Endothelial cell of umbilical vein (primary cell): ENCODE data around the gene GPR89A. TPM values are rescaled to one million over a fixed set of nuclear protein-coding genes. Genes with fewer than 3 reads are reported as not detected.

ENCODE experiments used
- BruUV-seq: library from RNA; stranded (reverse); fragments of 400-500 nt; replicated peaks from 2 replicates; lab custom pipeline; 2021; lab: Mats Ljungman, UMichigan
- CTCF ChIA-PET: fragments of 300-600, 350-600 bp; sonication (Branson Sonifier 250); formaldehyde crosslinking; loops from one replicate; lab custom pipeline; 2021; ENCODE audit warnings: antibody characterized with exemption, inconsistent platforms; lab: Charles Lee
- POLR2A ChIA-PET: fragments of 300-600, 350-600 bp; sonication (Branson Sonifier 250); formaldehyde crosslinking; loops from one replicate; lab custom pipeline; 2021; ENCODE audit warnings: antibody characterized with exemption, inconsistent platforms; lab: Charles Lee
- DNase-seq: peaks from one replicate; pipeline ENCODE4 v3.0.0-alpha.2; 2011; ENCODE audit warnings: low read depth, low spot score
- FAIRE-seq: peaks from 2 replicates; lab custom pipeline; 2011; peaks lifted over from hg19 to GRCh38; lab: Jason Lieb, UNC
- H2AFZ ChIP-seq: 2 replicates; pipeline ENCODE4 v1.6.0; 2012; ENCODE audit warnings: low read depth, low read length, control low read depth, inconsistent platforms
- H3K27ac ChIP-seq: 2 replicates; pipeline ENCODE4 v1.5.1; 2011; ENCODE audit warnings: low read depth, mild to moderate bottlenecking, control low read depth, low read length, moderate library complexity; ENCODE audit not compliant: insufficient read depth
- H3K27me3 ChIP-seq, 2 experiments: 2 replicates each; pipeline versions ENCODE4 v1.6.0 to v1.6.1; 2011; ENCODE audit warnings: low read length in 2 of 2, mixed read lengths in 1 of 2; ENCODE audit not compliant: control insufficient read depth in 2 of 2, insufficient read depth in 2 of 2
- H3K36me3 ChIP-seq, 2 experiments: 2 replicates in 1 of 2; 3 replicates in 1 of 2; pipeline ENCODE4 v1.5.1; 2011; ENCODE audit warnings: low read length in 2 of 2, mild to moderate bottlenecking in 1 of 2, moderate library complexity in 1 of 2; ENCODE audit not compliant: control insufficient read depth in 2 of 2, insufficient read depth in 2 of 2; ENCODE audit errors: extremely low read depth in 1 of 2
- H3K4me1 ChIP-seq: 3 replicates; pipeline ENCODE4 v1.5.1; 2011; ENCODE audit warnings: mild to moderate bottlenecking, low read length; ENCODE audit not compliant: control insufficient read depth, insufficient read depth; ENCODE audit errors: extremely low read depth
- H3K4me2 ChIP-seq: 2 replicates; pipeline ENCODE4 v1.6.1; 2011; ENCODE audit warnings: low read length, control low read depth, mixed read lengths; ENCODE audit not compliant: insufficient read depth
- H3K4me3 ChIP-seq, 3 experiments: fragments of 200-600 bp in 1 of 3; sonication (generic), shearing (Covaris generic) in 1 of 3; replicated peaks in 1 of 3; 2 replicates each; pipeline ENCODE4 v1.5.1; 2011 to 2016; ENCODE audit warnings: control low read depth in 3 of 3, low read length in 3 of 3, mild to moderate bottlenecking in 2 of 3, inconsistent platforms in 1 of 3, low read depth in 1 of 3, moderate library complexity in 1 of 3; ENCODE audit not compliant: insufficient read depth in 1 of 3
- H3K79me2 ChIP-seq: 2 replicates; pipeline ENCODE4 v1.6.0; 2012; ENCODE audit warnings: low read length, inconsistent platforms; ENCODE audit not compliant: control insufficient read depth, insufficient read depth
- H3K9ac ChIP-seq: replicated peaks from 2 replicates; pipeline ENCODE3; 2011; ENCODE audit warnings: low read length, control low read depth; ENCODE audit not compliant: insufficient read depth; ENCODE audit errors: extremely low read depth
- H3K9me1 ChIP-seq: replicated peaks from 3 replicates; pipeline ENCODE4 v1.6.0; 2011; ENCODE audit warnings: mild to moderate bottlenecking, low read length; ENCODE audit not compliant: control insufficient read depth, insufficient read depth; ENCODE audit errors: extremely low read depth
- H3K9me3 ChIP-seq: replicated peaks from 2 replicates; pipeline ENCODE4 v1.5.1; 2012; ENCODE audit warnings: low read length, inconsistent platforms; ENCODE audit not compliant: control insufficient read depth, insufficient read depth
- H4K20me1 ChIP-seq: replicated peaks from 2 replicates; pipeline ENCODE3; 2011; ENCODE audit warnings: mild to moderate bottlenecking, low read length; ENCODE audit not compliant: control insufficient read depth, insufficient read depth; ENCODE audit errors: extremely low read depth
- CTCF ChIP-seq, 2 donors: IDR thresholded peaks; 1 replicate in 1 of 2; 2 replicates in 1 of 2; pipeline ENCODE4 v1.5.1; 2011; ENCODE audit warnings: low read length in 2 of 2, mild to moderate bottlenecking in 2 of 2, moderate library complexity in 2 of 2, control low read depth in 1 of 2, inconsistent platforms in 1 of 2, low read depth in 1 of 2; ENCODE audit not compliant: insufficient read depth in 1 of 2; ENCODE audit errors: extremely low read depth in 1 of 2
- EZH2 ChIP-seq: IDR thresholded peaks from 2 replicates; pipeline ENCODE4 v1.6.1; 2012; ENCODE audit warnings: borderline replicate concordance, low read depth, mild to moderate bottlenecking, moderate library complexity, low read length, inconsistent platforms; ENCODE audit not compliant: severe bottlenecking
- FOS ChIP-seq: IDR thresholded peaks from 2 replicates; pipeline ENCODE4 v1.6.1; 2011; ENCODE audit warnings: mild to moderate bottlenecking, low read length, moderate library complexity, borderline replicate concordance; ENCODE audit not compliant: insufficient read depth
- GATA2 ChIP-seq: IDR thresholded peaks from 2 replicates; pipeline ENCODE4 v1.7.0; 2011; ENCODE audit warnings: low read depth, mild to moderate bottlenecking, moderate library complexity, mixed read lengths, low read length; ENCODE audit not compliant: insufficient read length, insufficient read depth
- JUN ChIP-seq: IDR thresholded peaks from 2 replicates; pipeline ENCODE4 v1.6.1; 2011; ENCODE audit warnings: borderline replicate concordance, low read depth; ENCODE audit not compliant: insufficient read length, insufficient read depth
- MAX ChIP-seq: IDR thresholded peaks from 2 replicates; pipeline ENCODE4 v1.6.1; 2011; ENCODE audit not compliant: insufficient read depth, insufficient read length
- MYC ChIP-seq: IDR thresholded peaks from one replicate; pipeline ENCODE4 v1.6.1; 2011; ENCODE audit warnings: mild to moderate bottlenecking, low read depth, low read length
- POLR2A ChIP-seq: IDR thresholded peaks from 2 replicates; pipeline ENCODE4 v1.6.1; 2012; ENCODE audit warnings: low read depth, mild to moderate bottlenecking, control low read depth, low read length
- POLR2AphosphoS5 ChIP-seq: IDR thresholded peaks from 2 replicates; pipeline ENCODE4 v1.6.1; 2012; ENCODE audit warnings: low read depth, mild to moderate bottlenecking, control low read depth, low read length, moderate library complexity; ENCODE audit not compliant: insufficient read depth
- dilution Hi-C: fragments of 300-500 bp; cut with MboI; formaldehyde crosslinking; loops from one replicate; pipeline ENCODE4 v1.15.0; 2019; ENCODE audit warnings: low sequenced_read_pairs; ENCODE audit not compliant: extremely low pct_ligation_motif_present
- intact Hi-C: fragments of 100-400 bp; cut with micrococcal nuclease; formaldehyde crosslinking; loops from one replicate; pipeline ENCODE4 v1.10.0; 2022
- polyA plus RNA-seq, 4 experiments: library from polyadenylated mRNA; depleted of rRNA in 3 of 4; stranded (reverse) in 3 of 4; unstranded in 1 of 4; fragments of >200 nt; gene quantifications; 2 replicates each; pipeline versions ENCODE4 v1.2.1 to v1.2.3, GENCODE V29; 2011 to 2012; ENCODE audit warnings: missing spikeins in 1 of 4
- total RNA-seq: library from RNA; stranded (reverse); gene quantifications from 2 replicates; pipeline ENCODE4 v1.2.3, GENCODE V29; 2021

Gene GPR89A
- total and polyA plus RNA-seq, 2 donors (not counting 3 experiments of a cell fraction or from before 2014, with no cell fraction given) = 13.8 to 35.7 TPM

- CTCF ChIA-PET = no interaction called here
- Histone ChIP-seq H3K79me2 (no peaks in the 10 kb centered on the region), H3K4me2 (no peak overlapping the region), H3K4me1 (no peaks in the 10 kb centered on the region), H3K4me3 (no peak overlapping the region), H4K20me1 (no peaks in the 10 kb centered on the region), H3K36me3 (no peaks in the 10 kb centered on the region), H2AFZ (no peak overlapping the region), H3K9me3 (no peaks in the 10 kb centered on the region), H3K27me3 (peaks cover 4 to 5% of the 10 kb centered on the region in 2 experiments), H3K9me1 (no peaks in the 10 kb centered on the region), H3K27ac (no peak overlapping the region), H3K9ac (no peak overlapping the region)
- FAIRE-seq (no peak), DNase-seq (no peak)
- dilution Hi-C loops = no loop called here
- no TSS peak for BruUV-seq
- TF ChIP-seq EZH2 (no peak), GATA2 (no peak), MYC (no peak), POLR2AphosphoS5 (no peak), POLR2A (no peak), JUN (no peak), MAX (no peak), FOS (no peak), CTCF (IDR thresholded peaks at IDR 0.05; ENCODE audit: extremely low read depth in 1 of 2, insufficient read depth in 1 of 2, low read depth in 1 of 2, low read length in 2 of 2) (no peak)
- intact Hi-C loops = loop anchor here (2.0 kb wide), 1 partner anchor 19 kb away; no protein-coding TSS in a partner anchor
- POLR2A ChIA-PET = no interaction called here
These were observed 88.2 kb downstream of the GPR89A start for GRCh38 chr1:145695821-145696629.
